Measurements from ENCODE around the gene GPN2.

Gene GPN2

DNA sequence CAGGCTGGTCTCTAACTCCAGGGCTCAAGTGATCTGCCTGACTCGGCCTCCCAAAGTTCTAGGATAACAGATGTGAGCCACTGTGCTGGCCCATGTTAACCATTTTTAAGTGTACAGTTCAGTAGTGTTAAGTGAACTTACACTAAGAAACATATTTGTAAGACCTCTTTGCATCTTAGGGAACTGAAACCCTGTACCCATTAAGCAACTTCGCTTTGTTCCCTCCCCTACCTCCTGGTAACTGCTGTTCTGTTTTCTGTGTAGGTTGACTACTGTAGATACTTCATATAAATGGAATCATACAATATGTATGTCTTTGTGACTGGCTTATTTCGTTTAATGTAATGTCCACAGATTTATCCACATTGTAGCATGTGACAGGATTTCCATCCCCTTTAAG lies 42.4 kb upstream of the GPN2 start (continued):
- no peak for TF ChIP-seq ZNF629 (tag by site-specific recombination; IDR thresholded peaks at IDR 0.05)
- no peak for TF ChIP-seq ZBTB48 (tag by site-specific recombination; IDR thresholded peaks at IDR 0.05)
- TF ChIP-seq REPIN1 (tag by site-specific recombination; IDR thresholded peaks at IDR 0.05; ENCODE audit: low read depth): no peak
- TF ChIP-seq ZNF274 (IDR thresholded peaks at IDR 0.05; ENCODE audit: low read length): no peak
- no peak for TF ChIP-seq ZNF274 (tag by site-specific recombination; IDR thresholded peaks at IDR 0.05; ENCODE audit: borderline replicate concordance)
- TF ChIP-seq ZFP3 (tag by site-specific recombination; IDR thresholded peaks at IDR 0.05; ENCODE audit: low read depth): no peak
- no peak for TF ChIP-seq OVOL3 (tag by site-specific recombination; IDR thresholded peaks at IDR 0.05)

DNA sequence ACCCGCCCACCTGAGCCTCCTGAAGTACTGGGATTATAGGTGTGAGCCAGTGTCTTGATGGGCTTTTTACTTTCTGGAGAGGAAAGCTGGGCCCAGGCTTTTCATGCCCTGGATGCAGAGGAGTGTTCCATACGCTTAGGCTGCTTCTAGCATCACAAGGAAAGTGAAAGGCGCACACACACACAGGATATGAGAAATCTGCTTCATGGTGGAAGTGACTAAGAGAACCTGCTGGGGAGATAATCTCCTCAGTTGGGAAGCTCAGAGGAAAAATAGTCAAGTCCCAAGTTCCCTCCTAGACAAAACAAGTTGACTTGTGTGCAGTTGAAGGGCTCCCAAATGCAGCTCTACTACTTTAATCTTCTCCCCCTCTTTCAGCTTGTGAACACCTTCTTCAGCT lies 33.6 kb upstream of the GPN2 start:
- Histone ChIP-seq H3K9me3 (ENCODE audit: control insufficient read depth, insufficient read depth, low read depth, low read length) (no peaks in the 10 kb centered on the region), H3K27ac (ENCODE audit: extremely low read depth, low read depth, low read length) (no peak overlapping the region), H3K36me3 (ENCODE audit: control insufficient read depth in 2 of 2, insufficient read depth in 1 of 2, low read length in 2 of 2) (peaks cover 45 to 60% of the 10 kb centered on the region in 2 experiments), H3K4me3 (ENCODE audit: low read depth, low read length) (no peak overlapping the region), H3K4me1 (ENCODE audit: control insufficient read depth, insufficient read depth, low read length) (peaks cover 7% of the 10 kb centered on the region)
- ChIA-PET CTCF (interaction anchor here (0.5 to 0.7 kb wide), 2 partner anchors 49 to 660 kb away, joined by 3 read pairs; no protein-coding TSS in a partner anchor), POLR2A (interaction anchor here (0.6 to 1.5 kb wide), 2 partner anchors 23 to 226 kb away, joined by 5 read pairs; partner anchors contain the start of gene GPATCH3)
- TF ChIP-seq ZNF16 (tag by site-specific recombination; IDR thresholded peaks at IDR 0.05; ENCODE audit: low read depth) (no peak), ZBTB1 (tag by site-specific recombination; IDR thresholded peaks at IDR 0.05) (no peak), ZIC2 (tag by site-specific recombination; IDR thresholded peaks at IDR 0.05) (no peak), ZNF571 (tag by site-specific recombination; IDR thresholded peaks at IDR 0.05) (no peak), ZNF692 (tag by site-specific recombination; IDR thresholded peaks at IDR 0.05) (no peak), ZSCAN16 (tag by site-specific recombination; IDR thresholded peaks at IDR 0.05) (no peak), ZNF133 (tag by site-specific recombination; IDR thresholded peaks at IDR 0.05) (no peak), ZBTB8A (tag by site-specific recombination; IDR thresholded peaks at IDR 0.05) (no peak), KLF10 (tag by site-specific recombination; IDR thresholded peaks at IDR 0.05) (no peak), SALL2 (tag by site-specific recombination; IDR thresholded peaks at IDR 0.05; ENCODE audit: borderline replicate concordance) (no peak), ZNF394 (tag by site-specific recombination; IDR thresholded peaks at IDR 0.05; ENCODE audit: borderline replicate concordance) (no peak), ZNF157 (tag by site-specific recombination; IDR thresholded peaks at IDR 0.05) (no peak), ZNF600 (tag by site-specific recombination; IDR thresholded peaks at IDR 0.05) (no peak), TSHZ1 (tag by site-specific recombination; IDR thresholded peaks at IDR 0.05; ENCODE audit: borderline replicate concordance) (no peak), ZNF121 (tag by site-specific recombination; IDR thresholded peaks at IDR 0.05) (no peak)

Measured in HEK293 (cell line).